SK-N-MC (cell line): ENCODE data around the gene RIN2.

Source experiments
- DNase-seq: peaks from one replicate; pipeline ENCODE4 v3.0.0-alpha.2; 2011; ENCODE audit warnings: low read depth, low spot score
- H3K27ac ChIP-seq: fragments of 200-600 bp; sonication (generic); 2 replicates; pipeline ENCODE4 v1.5.1; 2016; ENCODE audit warnings: mixed run types
- H3K36me3 ChIP-seq: fragments of 200-600 bp; sonication (generic); 2 replicates; pipeline ENCODE4 v1.6.1; 2017; ENCODE audit warnings: antibody characterized with exemption, low read length, mixed read lengths; ENCODE audit not compliant: insufficient read depth
- H3K4me3 ChIP-seq: fragments of 200-600 bp; sonication (generic); 2 replicates; pipeline ENCODE4 v1.5.1; 2016
- H3K9ac ChIP-seq: fragments of 200-600 bp; sonication (generic); 2 replicates; pipeline ENCODE4 v1.8.0; 2017; ENCODE audit warnings: mixed run types, mixed read lengths; ENCODE audit not compliant: insufficient read length
- H3K9me3 ChIP-seq: fragments of 200-600 bp; sonication (generic); 2 replicates; pipeline ENCODE4 v1.6.1; 2017; ENCODE audit warnings: low read depth, mild to moderate bottlenecking, antibody characterized with exemption, low read length, moderate library complexity, mixed read lengths
- EZH2 ChIP-seq: fragments of 200-600 bp; sonication (generic); IDR thresholded peaks from one replicate; pipeline ENCODE4 v1.6.1; 2017; ENCODE audit warnings: antibody characterized with exemption
- FOXP2 ChIP-seq: optimal IDR thresholded peaks from 2 replicates; pipeline ENCODE3; 2011; ENCODE audit warnings: mild to moderate bottlenecking, moderate library complexity; ENCODE audit not compliant: insufficient read depth; ENCODE audit errors: extremely low read length, control extremely low read depth
- POLR2AphosphoS5 ChIP-seq: IDR thresholded peaks from 2 replicates; pipeline ENCODE4 v1.6.1; 2012; ENCODE audit warnings: mild to moderate bottlenecking, low read depth, low read length, borderline replicate concordance

Gene RIN2

DNA sequence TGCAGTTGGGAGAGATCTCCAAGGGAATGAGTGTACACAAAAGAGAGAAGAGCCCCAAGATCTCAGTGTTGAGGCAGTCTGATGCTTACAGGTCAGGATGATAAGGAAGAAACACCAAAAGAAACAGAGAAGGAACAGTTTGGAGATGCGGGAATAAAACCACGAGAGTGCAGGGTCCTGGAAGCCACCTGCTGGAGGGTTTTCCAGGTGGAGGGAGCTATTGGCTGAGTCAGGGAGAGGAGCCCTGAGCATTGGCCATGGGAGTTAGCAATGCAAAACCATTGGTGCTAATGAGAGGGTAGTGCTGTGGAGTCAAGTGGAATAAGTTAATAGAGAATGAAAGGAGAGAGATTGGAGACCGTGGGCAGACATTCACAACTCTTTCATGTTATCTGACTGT is 39.2 kb upstream of the RIN2 start:
- no peak for TF ChIP-seq FOXP2
- no peak for TF ChIP-seq EZH2
- no peak for TF ChIP-seq POLR2AphosphoS5

DNA sequence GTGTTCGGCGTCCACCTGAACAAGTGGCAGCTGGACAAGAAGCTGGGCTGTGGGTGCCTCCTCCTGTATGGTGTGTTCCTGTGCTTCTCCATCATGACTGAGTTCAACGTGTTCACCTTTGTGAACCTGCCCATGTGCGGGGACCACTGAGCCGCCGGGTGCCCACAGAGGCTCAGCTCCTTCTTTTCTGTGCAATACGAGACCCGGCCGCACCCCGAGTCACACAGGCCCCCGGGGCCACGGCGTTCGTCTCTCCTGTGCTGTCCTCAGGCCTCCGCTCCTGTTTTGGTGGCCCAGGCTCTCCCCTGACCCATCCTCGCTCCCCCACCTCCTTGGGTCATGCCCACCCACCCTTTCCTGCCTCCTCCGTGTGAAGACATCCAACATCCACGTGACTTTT is 37.1 kb upstream of the RIN2 start:
- no peak for DNase-seq
- H3K4me3 ChIP-seq, result no peak overlapping the region
- H3K9me3 ChIP-seq, result no peaks in the 10 kb centered on the region
- TF ChIP-seq EZH2, result no peak
- TF ChIP-seq POLR2AphosphoS5, result no peak
- TF ChIP-seq FOXP2, result no peak
- H3K27ac ChIP-seq, result no peak overlapping the region
- H3K36me3 ChIP-seq, result no peaks in the 10 kb centered on the region
- no peak overlapping the region for H3K9ac ChIP-seq

More for the DNA sequence above, 39.2 kb upstream of the RIN2 start:
- H3K4me3 ChIP-seq, result no peak overlapping the region
- no peaks in the 10 kb centered on the region; the same call in 1 of the 2 replicates for H3K36me3 ChIP-seq
- no peaks in the 10 kb centered on the region for H3K9me3 ChIP-seq
- DNase-seq, result no peak
- no peak overlapping the region for H3K9ac ChIP-seq
- no peak overlapping the region for H3K27ac ChIP-seq

- H3K27ac ChIP-seq, result no peak overlapping the region
- no peak overlapping the region for H3K4me3 ChIP-seq
- no peak overlapping the region for H3K9ac ChIP-seq
- no peak for TF ChIP-seq EZH2
- TF ChIP-seq FOXP2, result no peak
- TF ChIP-seq POLR2AphosphoS5, result no peak
- DNase-seq, result no peak
- no peaks in the 10 kb centered on the region for H3K9me3 ChIP-seq
- H3K36me3 ChIP-seq, result no peaks in the 10 kb centered on the region
These were observed 35.0 kb upstream of the RIN2 start for GRCh38 chr20:19723051-19723450.

- H3K9ac ChIP-seq, result no peak overlapping the region
- no peak overlapping the region for H3K27ac ChIP-seq
- H3K4me3 ChIP-seq, result no peak overlapping the region
- DNase-seq, result no peak
- H3K9me3 ChIP-seq, result no peaks in the 10 kb centered on the region
- no peak for TF ChIP-seq FOXP2
- no peak for TF ChIP-seq EZH2
- no peak for TF ChIP-seq POLR2AphosphoS5
- H3K36me3 ChIP-seq, result no peaks in the 10 kb centered on the region
These were observed 34.1 kb upstream of the RIN2 start for GRCh38 chr20:19723813-19724430.

DNA sequence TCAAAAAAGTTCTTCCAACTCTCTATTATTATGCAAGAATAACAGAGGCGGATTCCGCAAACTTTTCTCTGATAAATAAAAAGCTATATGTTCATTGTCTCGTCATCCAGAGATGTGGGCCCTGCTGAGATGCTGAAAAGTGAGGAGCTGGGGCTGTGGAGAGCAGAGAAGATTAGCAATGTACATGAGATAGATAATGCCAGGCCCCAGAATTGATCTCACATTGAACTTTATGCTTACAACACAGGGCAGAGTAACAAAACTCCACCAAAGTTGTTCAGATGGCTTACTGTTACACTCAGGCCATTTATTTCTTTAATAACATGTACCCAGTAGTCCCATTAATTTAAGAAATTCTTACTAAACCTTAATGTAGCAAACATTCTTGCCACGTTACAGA is 32.7 kb upstream of the RIN2 start:
- no peak for DNase-seq
- no peaks in the 10 kb centered on the region for H3K9me3 ChIP-seq
- no peak overlapping the region for H3K4me3 ChIP-seq
- H3K36me3 ChIP-seq, result no peaks in the 10 kb centered on the region
- TF ChIP-seq POLR2AphosphoS5 (no peak), EZH2 (no peak), FOXP2 (no peak)
- H3K27ac ChIP-seq, result peak overlapping the region; percentile 18; the same call in 1 of the 2 replicates
- H3K9ac ChIP-seq, result no peak overlapping the region

- no peaks in the 10 kb centered on the region for H3K36me3 ChIP-seq
- peak overlapping the region; percentile 18; the same call in 1 of the 2 replicates for H3K27ac ChIP-seq
- H3K9me3 ChIP-seq, result no peaks in the 10 kb centered on the region
- no peak overlapping the region for H3K9ac ChIP-seq
- H3K4me3 ChIP-seq, result no peak overlapping the region
- DNase-seq, result no peak
- TF ChIP-seq EZH2 (no peak), POLR2AphosphoS5 (no peak), FOXP2 (no peak)
These were observed 32.1 kb upstream of the RIN2 start for GRCh38 chr20:19725814-19726525.

DNA sequence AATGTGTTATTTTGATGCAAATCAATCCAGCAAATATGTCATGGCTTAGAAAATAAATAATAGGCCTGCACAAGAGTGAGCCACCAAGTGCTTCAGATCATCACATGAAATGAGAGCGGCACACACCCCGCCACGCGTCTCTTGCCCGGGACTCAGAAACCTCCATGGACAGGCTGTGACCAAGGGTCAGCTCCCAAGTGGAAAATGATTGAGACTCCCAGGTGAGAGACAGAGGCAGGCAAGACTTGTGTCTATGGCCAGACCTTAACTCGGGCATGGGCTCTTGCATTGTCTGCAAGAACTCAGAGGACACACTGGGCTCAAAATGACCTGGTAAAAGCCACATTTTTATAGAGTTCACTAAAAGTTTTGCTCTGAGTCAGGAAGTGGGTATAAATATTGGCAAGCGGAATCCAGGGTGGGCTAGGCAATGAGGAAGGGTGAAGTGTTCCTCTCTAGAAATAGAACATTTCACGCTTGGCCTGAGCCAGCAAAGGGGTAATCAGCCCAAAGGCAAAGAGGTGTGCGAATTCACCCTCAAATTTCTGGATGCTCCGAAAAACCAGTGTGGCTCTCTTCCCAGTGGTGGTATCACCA is 30.7 kb upstream of the RIN2 start:
- H3K9me3 ChIP-seq, result no peaks in the 10 kb centered on the region
- no peak overlapping the region for H3K27ac ChIP-seq
- no peak overlapping the region for H3K9ac ChIP-seq
- DNase-seq, result no peak
- no peak for TF ChIP-seq EZH2
- no peak for TF ChIP-seq FOXP2
- TF ChIP-seq POLR2AphosphoS5, result no peak
- H3K4me3 ChIP-seq, result no peak overlapping the region
- no peaks in the 10 kb centered on the region for H3K36me3 ChIP-seq

- H3K36me3 ChIP-seq, result no peaks in the 10 kb centered on the region
- TF ChIP-seq POLR2AphosphoS5, result no peak
- no peak for TF ChIP-seq EZH2
- TF ChIP-seq FOXP2, result no peak
- H3K9ac ChIP-seq, result no peak overlapping the region
- H3K27ac ChIP-seq, result no peak overlapping the region
- no peak overlapping the region for H3K4me3 ChIP-seq
- no peak for DNase-seq
- no peaks in the 10 kb centered on the region for H3K9me3 ChIP-seq
These were observed 28.4 kb upstream of the RIN2 start for GRCh38 chr20:19729672-19730071.

GRCh38 chr20:19730706-19731105 is 27.4 kb upstream of the RIN2 start:
- no peak overlapping the region for H3K4me3 ChIP-seq
- no peak for DNase-seq
- TF ChIP-seq EZH2, result no peak
- TF ChIP-seq FOXP2, result no peak
- TF ChIP-seq POLR2AphosphoS5, result no peak
- H3K27ac ChIP-seq, result no peak overlapping the region
- no peaks in the 10 kb centered on the region for H3K36me3 ChIP-seq
- H3K9ac ChIP-seq, result no peak overlapping the region
- H3K9me3 ChIP-seq, result no peaks in the 10 kb centered on the region
